Measurements from ENCODE around the gene TMEM202.

DNA sequence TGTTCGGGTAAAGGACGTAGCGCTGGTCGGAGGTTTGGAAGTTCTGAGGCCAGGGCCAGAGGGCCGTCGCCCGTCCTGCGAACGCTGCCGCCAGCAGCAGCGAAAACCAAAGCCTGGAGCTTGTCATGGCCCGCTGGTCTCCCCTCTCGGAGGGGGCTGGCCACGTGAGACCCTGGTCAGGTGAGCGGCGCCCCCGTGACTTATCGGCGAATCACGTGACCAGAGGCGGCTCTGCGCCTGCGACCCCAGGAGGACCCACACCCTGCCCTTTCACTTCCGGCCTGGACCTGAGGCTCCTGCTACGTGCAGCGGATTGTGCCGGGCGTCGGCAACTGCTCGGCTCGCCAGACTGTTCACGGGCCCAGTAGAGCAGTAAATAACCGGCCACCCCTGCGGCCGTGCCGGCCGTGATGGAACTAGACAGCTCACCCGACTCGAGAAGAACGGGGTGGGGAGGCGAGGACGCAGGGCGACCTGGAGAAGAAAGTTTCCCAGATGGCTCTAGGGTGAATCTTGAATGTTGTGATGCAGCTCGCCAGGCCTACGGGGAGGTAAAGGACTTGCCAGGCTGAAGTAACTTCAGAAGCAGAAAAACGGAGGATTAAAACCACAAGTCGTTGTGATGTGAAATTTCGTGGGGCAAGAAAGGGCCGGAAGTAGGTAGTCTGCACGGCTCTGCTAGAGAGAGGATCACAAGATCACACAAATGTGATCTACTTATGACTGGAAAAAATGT, 22.1 kb upstream of the TMEM202 start, which contains the start of gene HEXA:
- TF ChIP-seq, protein P1, sequence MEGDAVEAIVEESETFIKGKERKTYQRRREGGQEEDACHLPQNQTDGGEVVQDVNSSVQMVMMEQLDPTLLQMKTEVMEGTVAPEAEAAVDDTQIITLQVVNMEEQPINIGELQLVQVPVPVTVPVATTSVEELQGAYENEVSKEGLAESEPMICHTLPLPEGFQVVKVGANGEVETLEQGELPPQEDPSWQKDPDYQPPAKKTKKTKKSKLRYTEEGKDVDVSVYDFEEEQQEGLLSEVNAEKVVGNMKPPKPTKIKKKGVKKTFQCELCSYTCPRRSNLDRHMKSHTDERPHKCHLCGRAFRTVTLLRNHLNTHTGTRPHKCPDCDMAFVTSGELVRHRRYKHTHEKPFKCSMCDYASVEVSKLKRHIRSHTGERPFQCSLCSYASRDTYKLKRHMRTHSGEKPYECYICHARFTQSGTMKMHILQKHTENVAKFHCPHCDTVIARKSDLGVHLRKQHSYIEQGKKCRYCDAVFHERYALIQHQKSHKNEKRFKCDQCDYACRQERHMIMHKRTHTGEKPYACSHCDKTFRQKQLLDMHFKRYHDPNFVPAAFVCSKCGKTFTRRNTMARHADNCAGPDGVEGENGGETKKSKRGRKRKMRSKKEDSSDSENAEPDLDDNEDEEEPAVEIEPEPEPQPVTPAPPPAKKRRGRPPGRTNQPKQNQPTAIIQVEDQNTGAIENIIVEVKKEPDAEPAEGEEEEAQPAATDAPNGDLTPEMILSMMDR (conservative IDR thresholded peaks at IDR 0.05; ENCODE audit: low read depth, low read length): no peak
- TF ChIP-seq POLR2A (IDR thresholded peaks at IDR 0.05; ENCODE audit: low read depth, low read length) (peak; percentile 74), RCOR1 (IDR thresholded peaks at IDR 0.05; ENCODE audit: insufficient replicate concordance, low read length) (no peak), RAD21 (IDR thresholded peaks at IDR 0.05; ENCODE audit: low read length) (no peak), MAZ (IDR thresholded peaks at IDR 0.05; ENCODE audit: borderline replicate concordance, low read depth, low read length) (peak; percentile 99), SMC3 (IDR thresholded peaks at IDR 0.05; ENCODE audit: low read depth, low read length) (no peak), MAFK (IDR thresholded peaks at IDR 0.05; ENCODE audit: low read depth, low read length) (no peak), MXI1 (IDR thresholded peaks at IDR 0.05; ENCODE audit: borderline replicate concordance, low read depth, low read length) (peak; percentile 29; the same call in 1 of the 2 replicates)
- TF ChIP-seq, protein P2, sequence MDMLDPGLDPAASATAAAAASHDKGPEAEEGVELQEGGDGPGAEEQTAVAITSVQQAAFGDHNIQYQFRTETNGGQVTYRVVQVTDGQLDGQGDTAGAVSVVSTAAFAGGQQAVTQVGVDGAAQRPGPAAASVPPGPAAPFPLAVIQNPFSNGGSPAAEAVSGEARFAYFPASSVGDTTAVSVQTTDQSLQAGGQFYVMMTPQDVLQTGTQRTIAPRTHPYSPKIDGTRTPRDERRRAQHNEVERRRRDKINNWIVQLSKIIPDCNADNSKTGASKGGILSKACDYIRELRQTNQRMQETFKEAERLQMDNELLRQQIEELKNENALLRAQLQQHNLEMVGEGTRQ (IDR thresholded peaks at IDR 0.05; ENCODE audit: low read depth, low read length): peak; percentile 100
